Suppressor macrophage treated with lipopolysaccharide for 1 hour (primary cell): ENCODE measurements around the gene EXOSC5.

Experiments used
- DNase-seq, 3 donors: peaks; one replicate each; pipeline ENCODE4 v3.0.0-alpha.2; 2020 to 2022

The EXOSC5 gene

GRCh38 chr19:41341669-41342490 is 55.3 kb downstream of the EXOSC5 start:
- DNase-seq, result peak in 2 of 3 donors; percentile 51 to 58

- DNase-seq, result no peak
Measured at GRCh38 chr19:41339936-41340335, 57.2 kb downstream of the EXOSC5 start.
